SU-DHL-6 (cell line): ENCODE results near the gene CCDC30.
"Not testable (repeated sequence)": the region's sequence is repeated elsewhere in the genome, so short reads cannot be mapped to it uniquely, and the experiment has no call there.

ENCODE experiments used
- H2AFZ ChIP-seq: fragments of 200-600 bp; sonication (generic); 2 replicates; pipeline ENCODE4 v1.6.1; 2014; ENCODE audit warnings: low read depth, mild to moderate bottlenecking, moderate library complexity, mixed read lengths, antibody characterized with exemption, low read length; ENCODE audit not compliant: severe bottlenecking
- H3F3A ChIP-seq: fragments of 200-600 bp; shearing (Covaris generic); 2 replicates; pipeline ENCODE4 v1.6.0; 2016; ENCODE audit warnings: antibody characterized with exemption, mild to moderate bottlenecking; ENCODE audit not compliant: insufficient read depth
- H3K27ac ChIP-seq: fragments of 200-600 bp; sonication (generic); 2 replicates; pipeline ENCODE4 v1.5.1; 2016; ENCODE audit warnings: low read depth, mild to moderate bottlenecking, low read length, moderate library complexity, mixed read lengths
- H3K27me3 ChIP-seq: fragments of 200-600 bp; sonication (generic), shearing (Covaris generic); 2 replicates; pipeline ENCODE4 v1.6.0; 2014; ENCODE audit warnings: mild to moderate bottlenecking, low read length
- H3K36me3 ChIP-seq: fragments of 200-600 bp; sonication (generic); 2 replicates; pipeline ENCODE4 v1.6.1; 2014; ENCODE audit warnings: mild to moderate bottlenecking, low read length, mixed read lengths
- H3K4me2 ChIP-seq: fragments of 300-600, 200-600 bp; shearing (Covaris generic), sonication (generic); 2 replicates; pipeline ENCODE4 v1.6.0; 2014; ENCODE audit warnings: low read length, low read depth, mild to moderate bottlenecking; ENCODE audit not compliant: poor library complexity, severe bottlenecking
- H3K4me3 ChIP-seq: fragments of 200-600 bp; sonication (generic); 2 replicates; pipeline ENCODE4 v1.5.1; 2014; ENCODE audit warnings: antibody characterized with exemption, low read length, mild to moderate bottlenecking, mixed read lengths; ENCODE audit not compliant: insufficient read depth, poor library complexity, severe bottlenecking
- H3K79me2 ChIP-seq: fragments of 200-600 bp; sonication (generic); 2 replicates; pipeline ENCODE4 v1.6.1; 2014; ENCODE audit warnings: mild to moderate bottlenecking, low read length, moderate library complexity; ENCODE audit not compliant: insufficient read depth
- H3K9ac ChIP-seq: fragments of 200-600 bp; sonication (generic); 2 replicates; pipeline ENCODE4 v1.7.0; 2014; ENCODE audit warnings: mild to moderate bottlenecking, low read length
- H3K9me2 ChIP-seq: fragments of 200-600 bp; sonication (generic); replicated peaks from 2 replicates; pipeline ENCODE4 v1.6.1; 2014; ENCODE audit warnings: low read length; ENCODE audit not compliant: insufficient read depth
- H3K9me3 ChIP-seq: fragments of 200-600 bp; sonication (generic); 2 replicates; pipeline ENCODE4 v1.6.1; 2014; ENCODE audit warnings: low read length, mixed read lengths; ENCODE audit not compliant: insufficient read depth
- H4K20me1 ChIP-seq: fragments of 200-600 bp; sonication (generic); 2 replicates; pipeline ENCODE4 v1.6.1; 2014; ENCODE audit warnings: low read depth, mild to moderate bottlenecking, antibody characterized with exemption, low read length, moderate library complexity, mixed read lengths
- CTCF ChIP-seq: fragments of 200-600 bp; sonication (generic); IDR thresholded peaks from one replicate; pipeline ENCODE4 v1.5.1; 2017; ENCODE audit warnings: antibody characterized with exemption, mild to moderate bottlenecking, low read length, moderate library complexity; ENCODE audit not compliant: insufficient read depth, poor library complexity, severe bottlenecking
- EZH2phosphoT487 ChIP-seq: fragments of 200-600 bp; sonication (generic), shearing (Covaris generic); conservative IDR thresholded peaks from 2 replicates; pipeline ENCODE4 v1.6.1; 2018; ENCODE audit warnings: mild to moderate bottlenecking, antibody characterized with exemption, low read length, moderate library complexity, mixed read lengths

CCDC30 gene

GRCh38 chr1:42618866-42619265 lies 155.8 kb downstream of the CCDC30 start:
- no peaks in the 10 kb centered on the region for H3K9me3 ChIP-seq
- TF ChIP-seq CTCF (no peak), EZH2phosphoT487 (no peak)
- no peaks in the 10 kb centered on the region for H4K20me1 ChIP-seq
- H3K4me2 ChIP-seq: no peak overlapping the region
- H3K27ac ChIP-seq: no peak overlapping the region
- H3K9me2 ChIP-seq: no peaks in the 10 kb centered on the region
- H3K36me3 ChIP-seq: no peaks in the 10 kb centered on the region
- no peaks in the 10 kb centered on the region for H3F3A ChIP-seq
- H2AFZ ChIP-seq: no peak overlapping the region
- no peak overlapping the region for H3K4me3 ChIP-seq
- H3K9ac ChIP-seq: no peak overlapping the region
- H3K79me2 ChIP-seq: no peaks in the 10 kb centered on the region
- no peaks in the 10 kb centered on the region for H3K27me3 ChIP-seq

GRCh38 chr1:42620307-42620706 lies 157.2 kb downstream of the CCDC30 start:
- no peaks in the 10 kb centered on the region for H3K9me3 ChIP-seq
- no peak overlapping the region for H3K4me2 ChIP-seq
- no peaks in the 10 kb centered on the region for H3K36me3 ChIP-seq
- no peak for TF ChIP-seq EZH2phosphoT487
- no peak for TF ChIP-seq CTCF
- H3K27me3 ChIP-seq: no peaks in the 10 kb centered on the region
- H2AFZ ChIP-seq: no peak overlapping the region
- H3K4me3 ChIP-seq: no peak overlapping the region
- no peaks in the 10 kb centered on the region for H3F3A ChIP-seq
- no peak overlapping the region for H3K9ac ChIP-seq
- H4K20me1 ChIP-seq: no peaks in the 10 kb centered on the region
- no peaks in the 10 kb centered on the region for H3K79me2 ChIP-seq
- no peaks in the 10 kb centered on the region for H3K9me2 ChIP-seq
- no peak overlapping the region for H3K27ac ChIP-seq

GRCh38 chr1:42621180-42621579 lies 158.1 kb downstream of the CCDC30 start:
- H3K27ac ChIP-seq, H4K20me1 ChIP-seq, H3K4me2 ChIP-seq, H3K9me3 ChIP-seq, H3K4me3 ChIP-seq, H3K79me2 ChIP-seq, H3K27me3 ChIP-seq, H3K36me3 ChIP-seq, H3F3A ChIP-seq, H3K9me2 ChIP-seq, H2AFZ ChIP-seq, H3K9ac ChIP-seq: not testable (repeated sequence)

GRCh38 chr1:42627205-42627604 lies 164.1 kb downstream of the CCDC30 start:
- not testable (repeated sequence) for H3K79me2 ChIP-seq, H3K9me3 ChIP-seq, H3K36me3 ChIP-seq, H2AFZ ChIP-seq, H3K4me3 ChIP-seq, H3K9me2 ChIP-seq, H3K9ac ChIP-seq, H3K4me2 ChIP-seq, H3F3A ChIP-seq, H3K27ac ChIP-seq, H4K20me1 ChIP-seq, H3K27me3 ChIP-seq
